Common myeloid progenitor, CD34-positive (primary cell): ENCODE measurements around the gene ARRDC5.
"Not testable (repeated sequence)": the region's sequence is repeated elsewhere in the genome, so short reads cannot be mapped to it uniquely, and the experiment has no call there.

Source experiments
- CTCF ChIA-PET: fragments of 350-600 bp; sonication (Branson Sonifier 250); formaldehyde crosslinking; loops from one replicate; lab custom pipeline; 2021; ENCODE audit warnings: antibody characterized with exemption; lab: Charles Lee
- POLR2A ChIA-PET: fragments of 350-600 bp; sonication (Branson Sonifier 250); formaldehyde crosslinking; loops from one replicate; lab custom pipeline; 2021; ENCODE audit warnings: antibody characterized with exemption; lab: Charles Lee
- DNase-seq, 3 donors: peaks; one replicate each; pipeline versions ENCODE4 v3.0.0 to v3.0.0-alpha.2; 2013
- H3K27ac ChIP-seq, 2 experiments: 1 replicate in 1 of 2; 2 replicates in 1 of 2; pipeline ENCODE4 v1.7.0; 2013; ENCODE audit warnings: inconsistent platforms in 2 of 2, low read length in 2 of 2, mild to moderate bottlenecking in 2 of 2, low read depth in 1 of 2, moderate library complexity in 1 of 2; ENCODE audit not compliant: severe bottlenecking in 2 of 2, insufficient read depth in 1 of 2, poor library complexity in 1 of 2
- H3K27me3 ChIP-seq, 5 experiments: replicated peaks in 2 of 5; 1 replicate in 3 of 5; 2 replicates in 2 of 5; pipeline versions ENCODE4 v1.6.1 to v1.7.0; 2013; ENCODE audit warnings: low read length in 4 of 5, mild to moderate bottlenecking in 2 of 5, moderate library complexity in 2 of 5, inconsistent platforms in 1 of 5; ENCODE audit not compliant: insufficient read depth in 5 of 5, control insufficient read depth in 4 of 5
- H3K36me3 ChIP-seq, 4 experiments: 1 replicate in 2 of 4; 2 replicates in 2 of 4; pipeline versions ENCODE4 v1.6.1 to v1.7.0; 2013; ENCODE audit warnings: low read length in 3 of 4, control low read depth in 1 of 4, mild to moderate bottlenecking in 1 of 4; ENCODE audit not compliant: control insufficient read depth in 4 of 4, insufficient read depth in 4 of 4
- H3K4me1 ChIP-seq, 4 experiments: 1 replicate in 3 of 4; 2 replicates in 1 of 4; pipeline versions ENCODE4 v1.6.1 to v1.7.1; 2013; ENCODE audit warnings: low read length in 3 of 4, mild to moderate bottlenecking in 3 of 4, control low read depth in 1 of 4, inconsistent platforms in 1 of 4, moderate library complexity in 1 of 4; ENCODE audit not compliant: control insufficient read depth in 4 of 4, insufficient read depth in 4 of 4; ENCODE audit errors: control extremely low read depth in 1 of 4
- H3K4me3 ChIP-seq, 7 experiments: 1 replicate in 4 of 7; 2 replicates in 3 of 7; pipeline versions ENCODE4 v1.5.1 to v1.7.0; 2013; ENCODE audit warnings: mild to moderate bottlenecking in 7 of 7, low read length in 6 of 7, moderate library complexity in 6 of 7, inconsistent platforms in 2 of 7, low read depth in 2 of 7, control low read depth in 1 of 7; ENCODE audit not compliant: insufficient read depth in 4 of 7, control insufficient read depth in 1 of 7; ENCODE audit errors: extremely low read depth in 1 of 7
- H3K9me3 ChIP-seq, 5 experiments: 1 replicate in 4 of 5; 2 replicates in 1 of 5; pipeline versions ENCODE4 v1.6.1 to v1.7.1; 2013; ENCODE audit warnings: low read length in 4 of 5, mild to moderate bottlenecking in 2 of 5, inconsistent platforms in 1 of 5, low read depth in 1 of 5, moderate library complexity in 1 of 5; ENCODE audit not compliant: control insufficient read depth in 4 of 5, insufficient read depth in 2 of 5; ENCODE audit errors: control extremely low read depth in 1 of 5
- WGBS: methylation state at CpG from one replicate; pipeline ENCODE4 v1.1.5; 2013; ENCODE audit not compliant: insufficient coverage; 5-methylcytosine and 5-hydroxymethylcytosine counted together

Gene ARRDC5

DNA sequence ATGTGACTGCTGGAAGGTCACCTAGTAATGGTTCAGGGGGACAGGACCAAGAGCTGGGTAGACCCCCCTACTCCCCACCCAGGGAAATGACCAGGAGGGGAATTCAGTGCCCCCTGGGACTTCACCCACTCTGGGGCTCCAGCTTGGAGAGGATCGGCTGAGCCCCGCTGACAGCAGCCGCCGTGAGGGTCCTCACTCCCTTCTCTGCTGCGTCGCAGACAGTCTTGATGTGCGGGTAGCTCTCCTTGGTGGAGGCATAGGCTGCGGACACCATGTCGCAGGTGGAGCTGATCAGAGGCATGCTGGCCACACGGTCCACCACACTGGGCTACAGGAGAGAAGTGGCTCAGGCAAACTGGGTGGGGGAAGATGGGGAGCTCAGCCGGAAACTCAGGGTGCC lies 43.0 kb downstream of the ARRDC5 start:
- Histone ChIP-seq H3K27me3 (no peaks in the 10 kb centered on the region), H3K27ac (no peak overlapping the region), H3K9me3 (no peaks in the 10 kb centered on the region), H3K36me3 (peaks cover 8 to 62% (median 42%) of the 10 kb centered on the region in 4 experiments), H3K4me3 (no peak overlapping the region), H3K4me1 (no peaks in the 10 kb centered on the region)
- CTCF ChIA-PET, result interaction anchor here (0.9 to 1.4 kb wide), 4 partner anchors 8 to 52 kb away, joined by 3 to 4 read pairs (median 3); no protein-coding TSS in a partner anchor
- DNase-seq, result no peak
- POLR2A ChIA-PET, result no interaction called here
- 98% methylated on average over 11 of the region's 11 CpGs for WGBS

DNA sequence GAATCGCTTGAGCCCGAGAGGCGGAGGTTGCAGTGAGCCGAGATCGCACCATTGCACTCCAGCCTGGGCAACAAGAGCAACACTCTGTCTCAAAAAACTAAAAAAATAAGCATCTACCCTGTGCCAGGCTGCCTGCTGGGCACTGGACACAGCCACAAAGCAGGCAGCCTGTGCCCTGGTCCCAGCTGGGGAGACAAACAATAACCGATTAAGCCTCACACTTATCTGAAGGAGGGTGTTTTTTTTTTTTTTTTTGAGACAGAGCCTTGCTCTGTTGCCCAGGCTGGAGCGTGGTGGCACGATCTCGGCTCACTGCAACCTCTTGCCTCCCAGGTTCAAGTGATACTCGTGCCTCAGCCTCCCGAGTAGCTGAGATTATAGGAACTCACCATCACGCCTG lies 46.2 kb downstream of the ARRDC5 start:
- WGBS, result 92% methylated on average over 10 of the region's 12 CpGs
- POLR2A ChIA-PET, result interaction anchor here (1.7 kb wide), 1 partner anchor 11 kb away, joined by 4 read pairs; the partner anchor contains the start of gene PLIN3
- H3K27me3 ChIP-seq, H3K9me3 ChIP-seq, H3K27ac ChIP-seq, DNase-seq, H3K4me3 ChIP-seq, CTCF ChIA-PET, H3K4me1 ChIP-seq: not testable (repeated sequence)
- peaks cover 9 to 77% (median 47%) of the 10 kb centered on the region in 4 experiments for H3K36me3 ChIP-seq

DNA sequence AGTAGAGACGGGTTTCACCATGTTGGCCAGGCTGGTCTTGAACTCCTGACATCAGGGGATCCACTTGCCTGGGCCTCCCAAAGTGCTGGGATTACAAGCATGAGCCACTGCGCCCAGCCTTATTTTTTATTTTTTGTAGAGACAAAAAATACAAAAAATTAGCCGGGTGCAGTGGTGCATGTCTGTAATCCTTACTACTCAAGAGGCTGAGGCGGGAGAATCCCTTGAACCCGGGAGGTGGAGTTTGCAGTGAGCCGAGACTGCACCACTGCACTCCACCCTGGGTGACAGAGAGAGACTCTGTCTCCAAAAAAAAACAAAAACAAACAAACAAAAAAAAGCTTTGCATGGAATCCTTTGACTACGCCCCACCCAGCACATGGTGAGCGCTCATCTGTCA lies 49.2 kb downstream of the ARRDC5 start:
- WGBS, result 100% methylated on average over 6 of the region's 8 CpGs
- peaks cover 8 to 72% (median 34%) of the 10 kb centered on the region in 4 experiments for H3K36me3 ChIP-seq
- CTCF ChIA-PET, result interaction anchor here (0.6 to 7.9 kb wide), 6 partner anchors 8 to 59 kb away, joined by 3 to 102 read pairs (median 11); partner anchors contain the start of gene PLIN3

DNA sequence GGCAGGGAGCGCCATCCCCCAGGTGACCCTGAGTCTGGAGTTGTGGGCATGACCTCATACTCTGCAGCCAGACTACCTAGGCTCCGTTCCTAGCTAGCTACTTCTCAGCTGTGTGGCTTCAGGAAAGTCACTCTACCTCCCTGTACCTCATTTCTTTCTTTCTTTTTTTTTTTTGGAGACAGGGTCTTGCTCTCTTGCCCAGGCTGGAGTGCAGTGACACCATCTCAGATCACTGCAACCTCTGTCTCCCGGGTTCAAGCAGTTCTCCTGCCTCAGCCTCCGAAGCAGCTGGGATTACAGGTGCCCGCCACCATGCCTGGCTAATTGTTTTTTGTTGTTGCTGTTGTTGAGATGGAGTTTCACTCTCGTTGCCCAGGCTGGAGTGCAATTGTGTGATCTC lies 50.2 kb downstream of the ARRDC5 start:
- DNase-seq, result no peak
- H3K36me3 ChIP-seq, result peaks cover 10 to 77% (median 39%) of the 10 kb centered on the region in 4 experiments
- no peak overlapping the region for H3K27ac ChIP-seq
- no peak overlapping the region for H3K4me3 ChIP-seq
- POLR2A ChIA-PET, result no interaction called here
- no peaks in the 10 kb centered on the region for H3K4me1 ChIP-seq
- CTCF ChIA-PET, result interaction anchor here (1.0 to 7.9 kb wide), 8 partner anchors 9 to 74 kb away, joined by 3 to 102 read pairs (median 8); partner anchors contain the start of gene PLIN3
- H3K9me3 ChIP-seq, result no peaks in the 10 kb centered on the region
- WGBS, result 93% methylated on average over 2 of the region's 6 CpGs
- no peaks in the 10 kb centered on the region for H3K27me3 ChIP-seq

More for the DNA sequence above, 49.2 kb downstream of the ARRDC5 start:
- H3K27me3 ChIP-seq, H3K9me3 ChIP-seq, H3K4me1 ChIP-seq, H3K4me3 ChIP-seq, POLR2A ChIA-PET, H3K27ac ChIP-seq, DNase-seq: not testable (repeated sequence)

DNA sequence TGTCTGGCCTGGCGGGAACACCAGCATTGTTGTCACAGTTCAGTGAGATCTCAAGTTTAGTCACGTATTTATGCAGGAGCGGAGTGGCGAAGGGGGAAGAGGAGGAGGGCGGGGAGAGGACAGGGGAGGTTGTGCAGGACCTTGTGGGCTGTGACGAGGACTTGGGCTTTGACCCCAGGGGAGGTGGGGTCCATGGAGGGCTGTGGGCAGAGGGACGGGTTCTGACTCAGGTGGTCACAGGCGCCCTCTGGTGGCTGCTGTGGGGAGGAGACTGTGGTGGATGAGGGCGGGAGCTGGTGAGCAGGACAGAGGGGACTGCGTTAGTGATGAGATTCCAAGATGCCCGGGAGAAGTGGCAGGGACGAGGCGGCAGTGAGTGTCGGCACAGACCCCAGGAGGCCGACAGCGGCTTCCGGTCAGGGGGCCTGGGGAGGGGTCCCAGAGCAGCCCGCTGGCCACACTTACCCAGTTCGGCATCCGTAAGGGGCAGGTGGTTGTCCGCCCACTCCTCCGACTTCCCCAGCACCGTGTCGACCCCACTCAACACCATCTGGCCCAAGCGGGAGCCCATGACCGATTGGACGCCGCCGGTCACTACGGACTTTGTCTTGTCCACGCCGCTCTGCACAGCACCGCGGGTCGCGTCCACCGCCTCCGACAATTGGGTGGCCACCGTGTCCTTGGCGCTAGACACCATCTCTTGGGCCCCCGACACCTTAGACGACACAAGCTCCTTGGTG lies 51.0 kb downstream of the ARRDC5 start:
- Histone ChIP-seq H3K27ac (no peak overlapping the region), H3K4me1 (no peaks in the 10 kb centered on the region), H3K4me3 (no peak overlapping the region), H3K27me3 (no peaks in the 10 kb centered on the region), H3K9me3 (no peaks in the 10 kb centered on the region), H3K36me3 (peaks cover 11 to 77% (median 37%) of the 10 kb centered on the region in 4 experiments)
- CTCF ChIA-PET, result interaction anchor here (0.6 to 7.9 kb wide), 14 partner anchors 8 to 180 kb away, joined by 3 to 102 read pairs (median 4); partner anchors contain the start of genes PLIN3 and TICAM1
- 91% methylated on average over 34 of the region's 42 CpGs for WGBS
- POLR2A ChIA-PET, result interaction anchor here (1.1 kb wide), 1 partner anchor 15 kb away, joined by 5 read pairs; no protein-coding TSS in a partner anchor
- DNase-seq, result peak; percentile 55 to 75 (median 65)

DNA sequence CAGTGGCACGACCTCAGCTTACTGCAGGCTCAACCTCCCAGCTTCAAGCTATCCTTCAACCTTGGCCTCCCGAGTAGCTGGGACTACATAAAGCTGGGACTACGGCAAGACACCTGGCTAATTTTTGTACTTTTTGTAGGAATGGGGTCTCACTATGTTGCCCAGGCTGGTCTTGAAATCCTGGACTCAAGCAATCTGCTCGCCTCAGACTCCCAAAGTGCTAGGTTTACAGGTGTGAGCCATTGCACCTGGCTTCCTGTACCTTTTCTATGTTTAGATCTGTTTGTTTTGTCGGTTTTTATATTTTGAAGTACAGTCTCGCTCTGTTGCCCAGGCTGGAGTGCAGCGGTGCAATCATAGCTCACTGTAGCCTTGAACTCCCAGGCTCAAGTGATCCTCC lies 53.7 kb downstream of the ARRDC5 start:
- H3K4me1 ChIP-seq, result no peaks in the 10 kb centered on the region
- H3K4me3 ChIP-seq, result no peak overlapping the region
- no peak for DNase-seq
- no peak overlapping the region for H3K27ac ChIP-seq
- H3K9me3 ChIP-seq, result no peaks in the 10 kb centered on the region
- POLR2A ChIA-PET, result no interaction called here
- H3K27me3 ChIP-seq, result no peaks in the 10 kb centered on the region
- peaks cover 16 to 72% (median 39%) of the 10 kb centered on the region in 4 experiments for H3K36me3 ChIP-seq
- CTCF ChIA-PET, result interaction anchor here (0.9 to 7.9 kb wide), 7 partner anchors 9 to 182 kb away, joined by 3 to 102 read pairs (median 9); partner anchors contain the start of genes PLIN3 and TICAM1
- WGBS, result 97% methylated on average over 7 of the region's 7 CpGs
